Sciatic nerve (tissue), 2 donors: ENCODE results near the gene CACNA1C. TPM values are rescaled to one million over a fixed set of nuclear protein-coding genes. Genes with fewer than 3 reads are reported as not detected.

Source experiments
- ATAC-seq: fragments of 200-7000 bp; cut with Tn5 transposase; one replicate; pipeline ENCODE4 v1.9.1; 2020; ENCODE audit warnings: mild to moderate bottlenecking, moderate library complexity
- DNase-seq: peaks from one replicate; pipeline ENCODE4 v3.0.0-alpha.2; 2020; ENCODE audit warnings: low spot score
- intact Hi-C: fragments of 100-400 bp; cut with DNase I; formaldehyde crosslinking; loops from one replicate; pipeline ENCODE4 v1.14.2; 2022
- total RNA-seq: library from RNA; stranded (reverse); fragmentation: NEBNext Ultra II Directional; extraction: Animal tissue kit (Norgen Biotek cat#: 25700); gene quantifications from one replicate; pipeline ENCODE4 v1.2.1, GENCODE V29; 2021
- donor health status: DM: no; HTN: no; CAD: no.
- donor health status: DM: no; HTN: no; CAD: no.

Gene CACNA1C
- total RNA-seq, 1 donor from 2014 or later, result 9.0 TPM

DNA sequence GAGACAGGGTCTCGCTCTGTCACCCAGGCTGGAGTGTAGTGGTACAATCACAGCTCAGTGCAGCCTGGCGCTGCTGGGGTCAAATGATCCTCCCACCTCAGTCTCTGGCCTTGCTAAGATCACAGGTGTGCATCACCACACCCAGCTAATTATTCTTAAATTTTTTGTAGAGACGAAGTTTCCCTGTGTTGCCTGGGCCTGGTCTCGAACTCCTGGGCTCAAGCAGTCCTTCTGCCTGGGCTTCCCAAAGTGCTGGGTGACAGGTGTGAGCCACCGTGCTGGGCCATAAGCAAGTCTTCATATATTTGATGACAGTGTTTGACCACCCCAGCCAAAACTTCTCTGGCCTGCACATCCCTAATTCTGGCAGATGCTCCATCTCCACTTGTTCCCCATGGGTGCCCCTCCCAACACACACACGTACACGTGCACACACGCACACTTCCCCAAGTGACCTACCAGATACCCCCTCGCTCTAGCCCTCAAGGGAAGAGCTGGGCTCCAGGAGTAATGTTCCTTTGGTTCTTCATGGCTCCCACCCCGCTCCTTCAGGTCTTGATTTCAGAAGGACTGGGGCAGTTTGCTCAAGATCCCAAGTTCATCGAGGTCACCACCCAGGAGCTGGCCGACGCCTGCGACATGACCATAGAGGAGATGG is 637.7 kb downstream of the CACNA1C start:
- no peak for DNase-seq
- intact Hi-C loops, result no loop called here

GRCh38 chr12:2691006-2691344 is 638.2 kb downstream of the CACNA1C start:
- intact Hi-C loops, result no loop called here
- DNase-seq (no peak), ATAC-seq (peak; percentile 48)

More for the DNA sequence above, 637.7 kb downstream of the CACNA1C start:
- no peak for ATAC-seq

GRCh38 chr12:2691345-2692071 is 638.7 kb downstream of the CACNA1C start:
- intact Hi-C loops, result no loop called here
- ATAC-seq (no peak), DNase-seq (no peak)

DNA sequence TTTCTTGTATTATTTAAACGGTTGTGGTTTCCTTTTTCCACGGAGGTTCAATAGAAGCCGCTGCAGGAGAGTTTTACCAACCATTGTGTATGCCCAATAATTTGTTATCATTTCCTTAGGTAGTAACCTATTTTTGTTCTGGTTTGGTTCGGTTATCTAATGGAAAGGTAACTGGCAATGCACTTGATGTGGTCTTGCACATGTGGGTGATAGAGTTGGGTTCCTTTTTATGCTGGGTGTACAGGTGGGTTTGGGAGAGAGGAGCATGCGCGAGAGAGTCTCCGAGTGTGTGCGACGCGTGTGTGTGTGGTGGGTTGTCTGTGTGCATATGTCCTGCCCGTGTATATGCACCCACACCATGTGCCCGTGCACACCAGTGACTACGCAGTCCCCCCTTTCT is 639.3 kb downstream of the CACNA1C start:
- no peak for ATAC-seq
- intact Hi-C loops, result no loop called here
- no peak for DNase-seq

GRCh38 chr12:2693244-2693860 is 640.6 kb downstream of the CACNA1C start:
- intact Hi-C loops, result no loop called here
- ATAC-seq, result no peak
- no peak for DNase-seq

DNA sequence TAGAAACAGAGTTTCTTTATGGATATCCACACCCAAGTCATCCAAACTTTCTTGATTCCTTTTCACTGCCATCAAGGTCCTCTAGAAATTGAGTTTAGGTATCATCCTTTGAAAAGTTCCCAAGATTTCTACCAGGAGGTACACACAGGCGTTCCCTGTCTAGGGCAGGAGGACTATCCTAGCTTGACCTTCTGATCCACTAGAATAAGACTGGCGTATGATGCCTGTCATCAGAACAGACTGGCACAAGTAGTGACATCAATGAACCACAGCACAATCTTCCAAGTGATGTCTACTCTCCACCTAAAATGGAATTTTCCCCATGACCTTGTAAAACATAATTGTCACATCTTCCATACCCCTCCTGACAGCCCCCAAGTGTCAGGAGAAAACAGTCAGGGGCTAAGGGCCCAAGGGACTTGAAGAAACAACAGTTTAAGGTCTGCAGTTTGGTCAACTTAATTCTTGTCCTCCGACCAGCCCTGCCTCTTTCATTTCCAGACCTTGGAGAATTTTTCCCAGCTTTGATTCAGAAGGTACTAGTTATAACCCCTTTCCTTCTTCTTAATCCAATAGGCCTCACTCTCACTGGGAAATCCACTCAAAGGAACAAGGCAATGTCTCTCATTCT is 641.3 kb downstream of the CACNA1C start:
- intact Hi-C loops, result no loop called here
- ATAC-seq (no peak), DNase-seq (no peak)

DNA sequence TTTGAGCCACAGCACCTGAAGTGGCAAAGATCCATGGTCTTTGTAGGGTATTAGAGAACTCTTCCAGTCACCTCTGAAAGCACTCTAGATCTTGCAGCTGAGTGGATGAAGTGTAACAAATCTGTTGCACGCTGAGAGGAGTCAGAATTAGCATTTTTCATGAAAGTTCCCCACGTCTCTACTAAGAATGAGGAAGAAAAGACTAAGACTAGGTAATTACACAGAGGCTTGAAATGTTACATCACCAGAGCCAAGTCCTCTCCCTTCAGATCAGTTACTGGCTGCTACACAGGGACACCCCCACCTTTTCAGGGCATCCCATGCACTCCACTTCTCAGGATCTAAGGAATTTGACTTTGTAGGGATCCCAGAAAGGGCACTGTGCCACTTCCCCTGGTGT is 643.3 kb downstream of the CACNA1C start:
- no peak for DNase-seq
- intact Hi-C loops, result no loop called here
- no peak for ATAC-seq

- DNase-seq, result no peak
- ATAC-seq, result no peak
- intact Hi-C loops, result no loop called here
Measured at GRCh38 chr12:2697057-2697800, 644.4 kb downstream of the CACNA1C start.

DNA sequence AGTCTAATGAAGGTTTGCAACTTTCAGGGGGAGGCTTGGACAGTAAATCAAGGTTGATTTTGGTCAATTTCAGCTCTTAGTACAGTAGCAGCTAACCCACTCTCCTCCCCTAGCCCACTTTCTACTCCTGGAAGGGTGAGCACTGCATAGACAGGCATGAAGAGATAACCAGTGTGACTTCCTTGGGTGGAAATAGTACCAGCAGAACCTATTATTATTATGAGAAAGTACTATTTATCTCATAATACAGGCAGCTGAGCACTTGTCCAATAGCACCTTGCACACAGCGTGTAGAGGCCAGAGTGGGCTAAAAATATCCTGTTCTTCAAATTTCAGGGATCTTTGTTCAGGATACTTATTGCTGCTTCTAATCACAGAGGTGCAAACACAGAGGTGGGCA is 645.8 kb downstream of the CACNA1C start:
- intact Hi-C loops, result no loop called here
- no peak for ATAC-seq
- no peak for DNase-seq

GRCh38 chr12:2710701-2711100 is 657.9 kb downstream of the CACNA1C start:
- DNase-seq (no peak), ATAC-seq (no peak)
- intact Hi-C loops, result no loop called here

GRCh38 chr12:2719392-2719791 is 666.6 kb downstream of the CACNA1C start:
- ATAC-seq, result no peak
- intact Hi-C loops, result no loop called here

DNA sequence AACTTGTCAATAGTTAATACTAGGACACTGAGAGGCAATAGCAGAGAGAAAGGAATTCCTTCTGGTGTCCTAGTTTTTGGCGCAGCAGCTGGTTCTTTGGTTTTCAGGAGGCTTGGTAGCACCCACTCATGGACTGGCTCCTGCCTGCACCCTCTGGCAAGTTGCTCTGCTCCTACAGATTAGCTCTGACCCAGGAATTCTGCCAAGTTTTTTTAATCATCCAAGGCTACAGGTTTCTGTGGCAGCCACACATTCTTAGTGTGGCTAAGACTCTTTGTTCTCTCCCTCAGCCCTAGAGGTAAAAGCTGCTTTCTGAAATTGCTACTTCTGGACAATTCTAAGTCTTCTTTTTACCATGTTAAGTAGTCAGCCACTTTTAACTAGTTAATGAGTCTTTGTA is 670.0 kb downstream of the CACNA1C start:
- intact Hi-C loops, result no loop called here
- ATAC-seq (no peak), DNase-seq (no peak)

More at GRCh38 chr12:2719392-2719791, 666.6 kb downstream of the CACNA1C start:
- no peak for DNase-seq

- DNase-seq, result no peak
- no peak for ATAC-seq
- intact Hi-C loops, result no loop called here
Measured at GRCh38 chr12:2732290-2732689, 679.5 kb downstream of the CACNA1C start.

GRCh38 chr12:2733493-2734355 is 680.9 kb downstream of the CACNA1C start:
- intact Hi-C loops, result no loop called here
- no peak for DNase-seq
- no peak for ATAC-seq

GRCh38 chr12:2735432-2735831 is 682.6 kb downstream of the CACNA1C start:
- ATAC-seq, result no peak
- intact Hi-C loops, result no loop called here

GRCh38 chr12:2737656-2738241 is 685.0 kb downstream of the CACNA1C start:
- no peak for ATAC-seq
- intact Hi-C loops, result no loop called here
- no peak for DNase-seq

More at GRCh38 chr12:2735432-2735831, 682.6 kb downstream of the CACNA1C start:
- no peak for DNase-seq

DNA sequence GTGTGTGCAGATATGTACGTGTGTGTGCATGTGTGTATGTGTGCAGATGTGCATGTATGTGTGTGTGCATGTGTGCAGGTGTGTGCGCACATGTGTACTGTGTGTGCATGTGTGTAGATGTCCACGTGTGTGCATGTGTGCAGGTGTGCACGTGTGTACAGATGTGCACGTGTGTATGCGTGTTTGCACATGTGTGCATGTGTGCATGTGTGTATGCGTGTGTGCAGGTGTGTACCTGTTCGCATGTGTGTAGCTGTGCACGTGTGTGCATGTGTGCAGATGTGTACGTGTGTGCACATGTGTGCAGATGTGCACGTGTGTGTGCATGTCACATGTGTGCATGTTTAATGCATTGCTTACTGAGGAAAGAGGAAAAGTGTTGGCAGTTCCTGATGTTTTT is 686.3 kb downstream of the CACNA1C start:
- ATAC-seq (no peak), DNase-seq (no peak)
- intact Hi-C loops, result no loop called here
